K562 (cell line): ENCODE results near the gene NOS2. TPM values are rescaled to one million over a fixed set of nuclear protein-coding genes. Genes with fewer than 3 reads are reported as not detected.

ENCODE experiments used
- ATAC-seq: fragments of 200-7000 bp; cut with Tn5 transposase; 3 replicates; pipeline ENCODE4 v1.9.1; 2020; ENCODE audit warnings: moderate library complexity
- BruUV-seq: library from RNA; stranded (reverse); fragments of 400-500 nt; replicated peaks from 2 replicates; lab custom pipeline; 2021; lab: Mats Ljungman, UMichigan
- CTCF ChIA-PET: fragments of 300-600 bp; formaldehyde crosslinking; extraction: SDS; loops from one replicate; lab custom pipeline; 2021; ENCODE audit warnings: low intra/inter-chr PET ratio; lab: Yijun Ruan, JAX
- POLR2A ChIA-PET: fragments of 300-600, 350-650 bp; sonication (Branson Sonifier 250); formaldehyde crosslinking; extraction: SDS; loops from one replicate; lab custom pipeline; 2021; ENCODE audit warnings: antibody characterized with exemption, inconsistent platforms; lab: Yijun Ruan, JAX
- DNase-seq, 4 experiments: peaks; one replicate each; pipeline versions ENCODE4 v3.0.0 to v3.0.0-alpha.2; 2011 to 2018; ENCODE audit warnings: low spot score in 3 of 4, mixed read lengths in 3 of 4; ENCODE audit errors: extremely low read depth in 1 of 4
- FAIRE-seq: peaks from 2 replicates; lab custom pipeline; 2011; peaks lifted over from hg19 to GRCh38; lab: Jason Lieb, UNC
- H2AFZ ChIP-seq: 2 replicates; pipeline ENCODE4 v1.6.0; 2011; ENCODE audit warnings: low read depth, low read length, control low read depth, inconsistent platforms
- H3K27ac ChIP-seq: fragments of 200-600 bp; 3 replicates; pipeline ENCODE4 v1.8.0; 2011; ENCODE audit warnings: low read depth, mild to moderate bottlenecking, control low read depth, inconsistent platforms, low read length, moderate library complexity, mixed read lengths; ENCODE audit errors: extremely low read depth
- H3K27me3 ChIP-seq, 2 experiments: fragments of 300-600 bp in 1 of 2; 2 replicates in 1 of 2; 3 replicates in 1 of 2; pipeline versions ENCODE4 v1.6.0 to v1.8.0; 2011; ENCODE audit warnings: inconsistent platforms in 2 of 2, low read length in 2 of 2, mild to moderate bottlenecking in 1 of 2, mixed read lengths in 1 of 2, moderate library complexity in 1 of 2; ENCODE audit not compliant: control insufficient read depth in 2 of 2, insufficient read depth in 2 of 2
- H3K36me3 ChIP-seq: fragments of 300-600 bp; 3 replicates; pipeline ENCODE4 v1.8.0; 2011; ENCODE audit warnings: mild to moderate bottlenecking, low read length, inconsistent platforms; ENCODE audit not compliant: control insufficient read depth, insufficient read depth
- H3K4me1 ChIP-seq, 2 experiments: fragments of 200-600 bp in 1 of 2; replicated peaks in 1 of 2; 2 replicates in 1 of 2; 3 replicates in 1 of 2; pipeline versions ENCODE4 v1.5.1 to v1.8.0; 2011; ENCODE audit warnings: inconsistent platforms in 2 of 2, low read length in 2 of 2, mild to moderate bottlenecking in 1 of 2, mixed read lengths in 1 of 2, moderate library complexity in 1 of 2; ENCODE audit not compliant: control insufficient read depth in 2 of 2, insufficient read depth in 2 of 2
- H3K4me2 ChIP-seq: 2 replicates; pipeline ENCODE4 v1.6.1; 2011; ENCODE audit warnings: low read length, control low read depth, inconsistent platforms, mixed read lengths; ENCODE audit not compliant: insufficient read depth
- H3K4me3 ChIP-seq: fragments of 200-600 bp; sonication (generic), shearing (Covaris generic); 2 replicates; pipeline ENCODE4 v1.5.1; 2016; ENCODE audit warnings: control low read depth, inconsistent platforms
- H3K79me2 ChIP-seq: fragments of 200-600 bp; 3 replicates; pipeline ENCODE4 v1.8.0; 2011; ENCODE audit warnings: low read length, inconsistent platforms; ENCODE audit not compliant: control insufficient read depth, insufficient read depth
- H3K9ac ChIP-seq, 2 experiments: 2 replicates each; pipeline versions ENCODE4 v1.6.0 to v1.6.1; 2011; ENCODE audit warnings: low read depth in 2 of 2, low read length in 2 of 2, control low read depth in 1 of 2, inconsistent platforms in 1 of 2, mild to moderate bottlenecking in 1 of 2, mixed read lengths in 1 of 2; ENCODE audit not compliant: insufficient read depth in 1 of 2
- H3K9me1 ChIP-seq: one replicate; pipeline ENCODE4 v1.6.0; 2011; ENCODE audit warnings: inconsistent platforms, mild to moderate bottlenecking, low read length, moderate library complexity; ENCODE audit not compliant: control insufficient read depth, insufficient read depth
- H3K9me3 ChIP-seq: replicated peaks from 2 replicates; pipeline ENCODE4 v1.5.1; 2011; ENCODE audit warnings: low read depth, low read length, inconsistent platforms; ENCODE audit not compliant: control insufficient read depth, insufficient read depth
- H4K20me1 ChIP-seq: replicated peaks from 2 replicates; pipeline ENCODE4 v1.6.1; 2011; ENCODE audit warnings: low read length, inconsistent platforms, mixed read lengths; ENCODE audit not compliant: control insufficient read depth, insufficient read depth
- CC2D1A ChIP-seq: fragments of 450-650 bp; IDR thresholded peaks from 2 replicates; pipeline ENCODE4 v1.6.1; 2017; ENCODE audit warnings: mild to moderate bottlenecking
- EWSR1 ChIP-seq: fragments of 450-650 bp; IDR thresholded peaks from 2 replicates; pipeline ENCODE4 v1.6.1; 2018; ENCODE audit warnings: borderline replicate concordance, mild to moderate bottlenecking, low read depth, moderate library complexity; ENCODE audit not compliant: partially characterized antibody
- FOXA1 ChIP-seq: fragments of 450-650 bp; IDR thresholded peaks from 2 replicates; pipeline ENCODE4 v1.6.1; 2016; ENCODE audit warnings: mild to moderate bottlenecking, borderline replicate concordance
- STAG1 ChIP-seq: sonication (generic); formaldehyde crosslinking; IDR thresholded peaks from 2 replicates; pipeline ENCODE4 v1.5.0; 2020; ENCODE audit warnings: missing genetic modification reagents, borderline replicate concordance
- WGBS: fragments of 100-300 bp; shearing (Covaris generic); methylation state at CpG from one replicate; pipeline ENCODE4 v1.1.6; 2016; ENCODE audit warnings: low coverage, mixed read lengths; ENCODE audit not compliant: insufficient coverage; ENCODE audit errors: missing lambda C conversion rate; 5-methylcytosine and 5-hydroxymethylcytosine counted together
- in situ Hi-C: fragments of 300-500 bp; cut with MboI; formaldehyde crosslinking; loops from 4 replicates; pipeline ENCODE4 v1.15.0; 2018; ENCODE audit warnings: inconsistent platforms, mixed read lengths
- intact Hi-C: fragments of 100-400 bp; cut with micrococcal nuclease; formaldehyde crosslinking; loops from 2 replicates; pipeline ENCODE4 v1.14.2; 2022
- polyA plus RNA-seq, 8 experiments: library from polyadenylated mRNA; depleted of rRNA in 4 of 8; stranded (reverse) in 5 of 8; unstranded in 3 of 8; fragments of >200 nt; fragmentation: Nextera tagmentation in 2 of 8; fragmentation: Illumina TruSeq in 1 of 8; extraction: Ambion mirVana in 2 of 8; extraction: Trizol in 1 of 8; gene quantifications; 2 replicates each; pipeline versions ENCODE4 v1.2.1 to v1.2.3, GENCODE V29; 2011 to 2014; ENCODE audit warnings: inconsistent platforms in 1 of 8, missing spikeins in 1 of 8
- total RNA-seq, 7 experiments: library from RNA; depleted of rRNA in 6 of 7; stranded (reverse); fragments of >200 nt in 6 of 7; fragmentation: Illumina TruSeq in 2 of 7; extraction: Trizol in 2 of 7; gene quantifications; 2 replicates each; pipeline versions ENCODE4 v1.2.1 to v1.2.3, GENCODE V29; 2011 to 2021; ENCODE audit warnings: low replicate concordance in 1 of 7
- TF ChIP-seq, protein P1 (sequence below), 2 experiments: fragments of 450-650 bp; formaldehyde crosslinking in 1 of 2; IDR thresholded peaks; 2 replicates each; pipeline versions ENCODE4 v1.4.0 to v1.6.1; 2014 to 2020; ENCODE audit warnings: mild to moderate bottlenecking in 2 of 2, borderline replicate concordance in 1 of 2, low read depth in 1 of 2
- TF ChIP-seq, protein P2 (sequence below): fragments of 450-650 bp; formaldehyde crosslinking; IDR thresholded peaks from 2 replicates; pipeline ENCODE4 v1.4.0; 2020; ENCODE audit warnings: mild to moderate bottlenecking, moderate library complexity
- TF ChIP-seq, protein P3 (sequence below), 3 experiments: IDR thresholded peaks in 2 of 3; conservative IDR thresholded peaks in 1 of 3; 2 replicates each; pipeline ENCODE4 v1.5.1; 2011 to 2012; ENCODE audit warnings: low read length in 3 of 3, mild to moderate bottlenecking in 3 of 3, control low read depth in 2 of 3, improper control_type of control experiment in 1 of 3, inconsistent platforms in 1 of 3, low read depth in 1 of 3, mixed read lengths in 1 of 3, moderate library complexity in 1 of 3; ENCODE audit not compliant: insufficient read depth in 2 of 3

The NOS2 gene
- total and polyA plus RNA-seq, 9 of the 15 experiments (the other 6 are each of a cell fraction or from before 2014, with no cell fraction given), result not detected

DNA sequence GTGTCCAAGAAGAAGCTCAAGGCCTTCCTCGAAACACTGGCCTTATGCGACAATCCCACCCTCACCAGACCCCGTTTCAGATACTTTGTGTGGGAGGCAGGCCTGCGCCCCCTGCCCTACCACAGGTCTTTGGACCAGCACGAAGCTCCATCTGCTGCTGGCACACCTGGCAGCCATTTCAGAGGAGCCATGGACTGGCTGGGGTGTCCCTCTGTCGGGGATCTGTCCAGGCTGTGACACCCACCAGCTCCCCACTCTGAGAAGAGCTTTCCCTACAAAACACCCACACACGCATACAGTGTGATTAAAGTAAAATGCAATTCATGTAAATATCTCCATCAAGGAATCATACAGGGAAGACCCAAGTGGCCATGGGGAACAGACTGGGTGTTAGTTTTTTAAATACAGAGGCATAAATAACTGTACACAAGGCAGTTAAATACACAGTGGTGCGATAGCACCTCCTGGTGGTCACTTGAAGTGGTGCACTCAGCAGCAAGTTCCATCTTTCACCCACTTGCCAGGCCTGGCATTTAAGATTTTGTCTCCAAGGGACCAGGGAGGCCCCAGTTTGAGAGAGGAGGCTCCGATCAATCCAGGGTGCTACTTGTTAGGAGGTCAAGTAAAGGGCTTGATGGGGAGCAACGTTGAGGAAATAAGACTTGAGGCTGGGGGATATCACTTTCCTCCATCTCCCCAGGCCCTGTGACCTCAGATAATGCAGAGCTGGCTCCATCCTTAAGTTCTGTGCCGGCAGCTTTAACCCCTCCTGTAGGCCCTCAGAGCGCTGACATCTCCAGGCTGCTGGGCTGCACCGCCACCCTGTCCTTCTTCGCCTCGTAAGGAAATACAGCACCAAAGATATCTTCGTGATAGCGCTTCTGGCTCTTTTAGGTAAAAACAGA is 43.6 kb downstream of the NOS2 start:
- Histone ChIP-seq H3K4me1 (peaks cover 0 to 11% of the 10 kb centered on the region in 2 experiments; a peak in 3 of 5 replicates), H3K9me1 (no peaks in the 10 kb centered on the region), H3K36me3 (no peaks in the 10 kb centered on the region), H4K20me1 (peaks cover 11% of the 10 kb centered on the region; the same call in 1 of the 2 replicates), H2AFZ (no peak overlapping the region), H3K79me2 (no peaks in the 10 kb centered on the region), H3K27ac (no peak overlapping the region), H3K4me2 (no peak overlapping the region), H3K27me3 (peaks cover 0 to 23% of the 10 kb centered on the region in 2 experiments; a peak in 2 of 5 replicates), H3K9me3 (no peaks in the 10 kb centered on the region), H3K9ac (no peak overlapping the region), H3K4me3 (no peak overlapping the region)
- POLR2A ChIA-PET, result interaction anchor here (0.6 kb wide), 3 partner anchors 237 to 478 kb away, joined by 3 read pairs; no protein-coding TSS in a partner anchor
- in situ Hi-C loops, result no loop called here
- BruUV-seq, result no TSS peak
- ATAC-seq, result peak; percentile 60
- peak; percentile 37 to 75 (median 43) for DNase-seq
- CTCF ChIA-PET, result interaction anchor here (1.1 to 2.7 kb wide), 5 partner anchors 99 to 520 kb away, joined by 3 to 28 read pairs (median 7); no protein-coding TSS in a partner anchor
- intact Hi-C loops, result loop anchor here (1.0 to 5.0 kb wide), 2 partner anchors 102 to 519 kb away; no protein-coding TSS in a partner anchor
- FAIRE-seq, result peak; percentile 96
- 11% methylated on average over 17 of the region's 17 CpGs for WGBS
- TF ChIP-seq, protein P1, sequence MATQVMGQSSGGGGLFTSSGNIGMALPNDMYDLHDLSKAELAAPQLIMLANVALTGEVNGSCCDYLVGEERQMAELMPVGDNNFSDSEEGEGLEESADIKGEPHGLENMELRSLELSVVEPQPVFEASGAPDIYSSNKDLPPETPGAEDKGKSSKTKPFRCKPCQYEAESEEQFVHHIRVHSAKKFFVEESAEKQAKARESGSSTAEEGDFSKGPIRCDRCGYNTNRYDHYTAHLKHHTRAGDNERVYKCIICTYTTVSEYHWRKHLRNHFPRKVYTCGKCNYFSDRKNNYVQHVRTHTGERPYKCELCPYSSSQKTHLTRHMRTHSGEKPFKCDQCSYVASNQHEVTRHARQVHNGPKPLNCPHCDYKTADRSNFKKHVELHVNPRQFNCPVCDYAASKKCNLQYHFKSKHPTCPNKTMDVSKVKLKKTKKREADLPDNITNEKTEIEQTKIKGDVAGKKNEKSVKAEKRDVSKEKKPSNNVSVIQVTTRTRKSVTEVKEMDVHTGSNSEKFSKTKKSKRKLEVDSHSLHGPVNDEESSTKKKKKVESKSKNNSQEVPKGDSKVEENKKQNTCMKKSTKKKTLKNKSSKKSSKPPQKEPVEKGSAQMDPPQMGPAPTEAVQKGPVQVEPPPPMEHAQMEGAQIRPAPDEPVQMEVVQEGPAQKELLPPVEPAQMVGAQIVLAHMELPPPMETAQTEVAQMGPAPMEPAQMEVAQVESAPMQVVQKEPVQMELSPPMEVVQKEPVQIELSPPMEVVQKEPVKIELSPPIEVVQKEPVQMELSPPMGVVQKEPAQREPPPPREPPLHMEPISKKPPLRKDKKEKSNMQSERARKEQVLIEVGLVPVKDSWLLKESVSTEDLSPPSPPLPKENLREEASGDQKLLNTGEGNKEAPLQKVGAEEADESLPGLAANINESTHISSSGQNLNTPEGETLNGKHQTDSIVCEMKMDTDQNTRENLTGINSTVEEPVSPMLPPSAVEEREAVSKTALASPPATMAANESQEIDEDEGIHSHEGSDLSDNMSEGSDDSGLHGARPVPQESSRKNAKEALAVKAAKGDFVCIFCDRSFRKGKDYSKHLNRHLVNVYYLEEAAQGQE (IDR thresholded peaks at IDR 0.05; ENCODE audit: borderline replicate concordance), result peak; percentile 77
- TF ChIP-seq, protein P1 (CRISPR knock-in tag; IDR thresholded peaks at IDR 0.05; ENCODE audit: low read depth), result no peak
- TF ChIP-seq, protein P2, sequence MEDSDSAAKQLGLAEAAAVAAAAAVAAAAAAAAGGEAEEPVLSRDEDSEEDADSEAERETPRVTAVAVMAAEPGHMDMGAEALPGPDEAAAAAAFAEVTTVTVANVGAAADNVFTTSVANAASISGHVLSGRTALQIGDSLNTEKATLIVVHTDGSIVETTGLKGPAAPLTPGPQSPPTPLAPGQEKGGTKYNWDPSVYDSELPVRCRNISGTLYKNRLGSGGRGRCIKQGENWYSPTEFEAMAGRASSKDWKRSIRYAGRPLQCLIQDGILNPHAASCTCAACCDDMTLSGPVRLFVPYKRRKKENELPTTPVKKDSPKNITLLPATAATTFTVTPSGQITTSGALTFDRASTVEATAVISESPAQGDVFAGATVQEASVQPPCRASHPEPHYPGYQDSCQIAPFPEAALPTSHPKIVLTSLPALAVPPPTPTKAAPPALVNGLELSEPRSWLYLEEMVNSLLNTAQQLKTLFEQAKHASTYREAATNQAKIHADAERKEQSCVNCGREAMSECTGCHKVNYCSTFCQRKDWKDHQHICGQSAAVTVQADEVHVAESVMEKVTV (CRISPR knock-in tag), result peak; percentile 51
- TF ChIP-seq EWSR1 (no peak), FOXA1 (no peak), STAG1 (CRISPR knock-in tag) (peak; percentile 64; the same call in 1 of the 2 replicates), CC2D1A (0 out of 2 replicates have a peak, but pooled peaks have one; percentile 19)
- TF ChIP-seq, protein P3, sequence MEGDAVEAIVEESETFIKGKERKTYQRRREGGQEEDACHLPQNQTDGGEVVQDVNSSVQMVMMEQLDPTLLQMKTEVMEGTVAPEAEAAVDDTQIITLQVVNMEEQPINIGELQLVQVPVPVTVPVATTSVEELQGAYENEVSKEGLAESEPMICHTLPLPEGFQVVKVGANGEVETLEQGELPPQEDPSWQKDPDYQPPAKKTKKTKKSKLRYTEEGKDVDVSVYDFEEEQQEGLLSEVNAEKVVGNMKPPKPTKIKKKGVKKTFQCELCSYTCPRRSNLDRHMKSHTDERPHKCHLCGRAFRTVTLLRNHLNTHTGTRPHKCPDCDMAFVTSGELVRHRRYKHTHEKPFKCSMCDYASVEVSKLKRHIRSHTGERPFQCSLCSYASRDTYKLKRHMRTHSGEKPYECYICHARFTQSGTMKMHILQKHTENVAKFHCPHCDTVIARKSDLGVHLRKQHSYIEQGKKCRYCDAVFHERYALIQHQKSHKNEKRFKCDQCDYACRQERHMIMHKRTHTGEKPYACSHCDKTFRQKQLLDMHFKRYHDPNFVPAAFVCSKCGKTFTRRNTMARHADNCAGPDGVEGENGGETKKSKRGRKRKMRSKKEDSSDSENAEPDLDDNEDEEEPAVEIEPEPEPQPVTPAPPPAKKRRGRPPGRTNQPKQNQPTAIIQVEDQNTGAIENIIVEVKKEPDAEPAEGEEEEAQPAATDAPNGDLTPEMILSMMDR (IDR thresholded peaks at IDR 0.05 in 2 of 3, conservative IDR thresholded peaks at IDR 0.05 in 1 of 3; ENCODE audit: insufficient read depth in 2 of 3, low read depth in 1 of 3, low read length in 3 of 3), result peak; percentile 80 to 88 (median 83)
